SK-N-SH treated with all-trans-retinoic acid at 6 μM for 48 hours (cell line): ENCODE data around the gene SLC22A2.

ENCODE experiments used
- ATAC-seq: fragments of 200-7000 bp; cut with Tn5 transposase; 3 replicates; pipeline ENCODE4 v1.9.1; 2020; ENCODE audit warnings: mild to moderate bottlenecking, moderate library complexity
- ARNTL ChIP-seq: fragments of 450-650 bp; formaldehyde crosslinking; IDR thresholded peaks from 2 replicates; pipeline ENCODE4 v1.5.0; 2020; ENCODE audit warnings: low read depth, mild to moderate bottlenecking, moderate library complexity, borderline replicate concordance
- BACH2 ChIP-seq: fragments of 250-450 bp; sonication (Bioruptor Pico); IDR thresholded peaks from 2 replicates; pipeline ENCODE4 v1.9.0; 2021; ENCODE audit warnings: mild to moderate bottlenecking, borderline replicate concordance
- ESRRG ChIP-seq: fragments of 250-450 bp; sonication (Bioruptor Pico); IDR thresholded peaks from 2 replicates; pipeline ENCODE4 v1.6.1; 2021; ENCODE audit warnings: mild to moderate bottlenecking
- GLIS3 ChIP-seq: fragments of 250-450 bp; sonication (Bioruptor Pico); IDR thresholded peaks from 2 replicates; pipeline ENCODE4 v1.5.0; 2020; ENCODE audit warnings: mild to moderate bottlenecking, moderate library complexity
- OSR1 ChIP-seq: fragments of 250-450 bp; sonication (Bioruptor Pico); IDR thresholded peaks from 2 replicates; pipeline ENCODE4 v1.8.0; 2022; ENCODE audit warnings: moderate library complexity, mild to moderate bottlenecking, inconsistent platforms
- PPARA ChIP-seq: fragments of 250-450 bp; sonication (Bioruptor Pico); IDR thresholded peaks from 2 replicates; pipeline ENCODE4 v1.5.0; 2020; ENCODE audit warnings: mild to moderate bottlenecking, borderline replicate concordance
- RARB ChIP-seq: fragments of 250-450 bp; sonication (Bioruptor Pico); IDR thresholded peaks from 2 replicates; pipeline ENCODE4 v1.8.0; 2021; ENCODE audit warnings: mild to moderate bottlenecking, moderate library complexity
- SNAI2 ChIP-seq: fragments of 250-450 bp; sonication (Bioruptor Pico); IDR thresholded peaks from 2 replicates; pipeline ENCODE4 v1.5.0; 2020; ENCODE audit warnings: mild to moderate bottlenecking, moderate library complexity
- TCF4 ChIP-seq: fragments of 250-450 bp; sonication (Bioruptor Pico); IDR thresholded peaks from 2 replicates; pipeline ENCODE4 v1.8.0; 2021; ENCODE audit warnings: mild to moderate bottlenecking, moderate library complexity, borderline replicate concordance
- TOX ChIP-seq: fragments of 250-450 bp; sonication (Bioruptor Pico); IDR thresholded peaks from 2 replicates; pipeline ENCODE4 v1.8.0; 2021; ENCODE audit warnings: mild to moderate bottlenecking, moderate library complexity, borderline replicate concordance
- ZC3H10 ChIP-seq: fragments of 250-450 bp; sonication (Bioruptor Pico); IDR thresholded peaks from 2 replicates; pipeline ENCODE4 v1.5.1; 2021; ENCODE audit warnings: mild to moderate bottlenecking, moderate library complexity
- ZFP3 ChIP-seq: fragments of 250-450 bp; sonication (Bioruptor Pico); IDR thresholded peaks from 2 replicates; pipeline ENCODE4 v1.5.0; 2020; ENCODE audit warnings: mild to moderate bottlenecking, moderate library complexity
- ZFP30 ChIP-seq: fragments of 450-650 bp; formaldehyde crosslinking; IDR thresholded peaks from 2 replicates; pipeline ENCODE4 v1.5.0; 2022; ENCODE audit warnings: mild to moderate bottlenecking, moderate library complexity
- ZNF565 ChIP-seq: fragments of 450-650 bp; formaldehyde crosslinking; conservative IDR thresholded peaks from 2 replicates; pipeline ENCODE4 v1.5.0; 2020; ENCODE audit warnings: low read depth, mild to moderate bottlenecking, moderate library complexity
- ZNF70 ChIP-seq: fragments of 450-650 bp; formaldehyde crosslinking; IDR thresholded peaks from 2 replicates; pipeline ENCODE4 v1.5.0; 2020; ENCODE audit warnings: mild to moderate bottlenecking, moderate library complexity
- ZNF8 ChIP-seq: fragments of 450-650 bp; formaldehyde crosslinking; IDR thresholded peaks from 2 replicates; pipeline ENCODE4 v1.5.0; 2020; ENCODE audit warnings: mild to moderate bottlenecking, moderate library complexity
- TF ChIP-seq, protein P1 (sequence below): fragments of 250-450 bp; sonication (Bioruptor Pico); IDR thresholded peaks from 2 replicates; pipeline ENCODE4 v1.8.0; 2020; ENCODE audit warnings: mild to moderate bottlenecking, moderate library complexity, borderline replicate concordance
- TF ChIP-seq, protein P2 (sequence below): fragments of 250-450 bp; sonication (Bioruptor Pico); IDR thresholded peaks from 2 replicates; pipeline ENCODE4 v1.8.0; 2021; ENCODE audit warnings: low read depth, mild to moderate bottlenecking, moderate library complexity, borderline replicate concordance
- TF ChIP-seq, protein P3 (sequence below): fragments of 250-450 bp; sonication (Bioruptor Pico); IDR thresholded peaks from 2 replicates; pipeline ENCODE4 v1.5.1; 2021; ENCODE audit warnings: mild to moderate bottlenecking, moderate library complexity
- TF ChIP-seq, protein P4 (sequence below): fragments of 250-450 bp; sonication (Bioruptor Pico); IDR thresholded peaks from 2 replicates; pipeline ENCODE4 v1.5.1; 2020; ENCODE audit warnings: low read depth, mild to moderate bottlenecking, moderate library complexity

The SLC22A2 gene

DNA sequence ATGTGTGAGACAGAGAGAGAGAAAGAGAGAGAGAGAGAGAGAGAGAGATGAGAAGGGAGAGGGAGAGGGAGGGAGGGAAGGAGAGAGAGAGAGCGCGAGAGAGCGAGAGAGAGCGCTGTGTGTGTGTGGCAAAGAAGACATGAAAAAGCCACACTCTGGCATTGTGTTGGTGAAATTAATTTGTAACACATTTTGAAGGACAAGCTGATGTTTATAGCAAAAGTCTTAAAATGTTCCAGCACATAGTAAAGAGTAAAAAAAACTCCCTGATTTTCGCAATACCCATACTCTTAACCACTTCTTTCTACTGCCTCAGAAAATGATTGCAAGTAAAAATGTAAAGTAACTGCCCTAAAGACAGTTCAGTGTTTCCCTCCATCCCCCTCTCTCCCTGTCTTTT is 80.3 kb downstream of the SLC22A2 start:
- no peak for ATAC-seq
- TF ChIP-seq ZNF70 (CRISPR knock-in tag) = no peak
- no peak for TF ChIP-seq PPARA (CRISPR knock-in tag)

DNA sequence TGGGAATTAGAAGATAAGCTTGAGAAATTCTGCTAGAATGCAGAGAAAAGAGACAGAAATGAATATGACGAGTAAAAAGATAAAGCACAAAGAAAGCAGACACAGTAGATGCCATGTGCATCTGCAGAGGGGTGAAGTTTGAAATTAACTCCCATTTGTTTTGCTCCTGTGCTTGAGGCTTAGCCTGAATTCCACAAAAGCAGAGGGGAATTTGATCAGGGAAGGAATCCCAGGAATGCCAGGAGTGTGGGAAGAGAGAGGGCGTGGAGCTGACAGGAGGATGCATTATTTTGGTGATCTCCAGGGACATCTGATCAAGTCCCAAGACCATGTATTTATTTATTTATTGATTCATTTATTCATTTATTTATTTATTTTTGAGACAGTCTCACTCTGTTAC is 81.4 kb downstream of the SLC22A2 start:
- no peak for ATAC-seq
- no peak for TF ChIP-seq ZC3H10
- no peak for TF ChIP-seq TCF4 (CRISPR knock-in tag)
- TF ChIP-seq TOX = no peak
- no peak for TF ChIP-seq OSR1 (CRISPR knock-in tag)
- TF ChIP-seq ESRRG = no peak
- no peak for TF ChIP-seq GLIS3 (CRISPR knock-in tag)
- TF ChIP-seq ZNF565 (CRISPR knock-in tag) = no peak
- TF ChIP-seq ZNF8 (CRISPR knock-in tag) = no peak
- no peak for TF ChIP-seq RARB (CRISPR knock-in tag)
- TF ChIP-seq, protein P1, sequence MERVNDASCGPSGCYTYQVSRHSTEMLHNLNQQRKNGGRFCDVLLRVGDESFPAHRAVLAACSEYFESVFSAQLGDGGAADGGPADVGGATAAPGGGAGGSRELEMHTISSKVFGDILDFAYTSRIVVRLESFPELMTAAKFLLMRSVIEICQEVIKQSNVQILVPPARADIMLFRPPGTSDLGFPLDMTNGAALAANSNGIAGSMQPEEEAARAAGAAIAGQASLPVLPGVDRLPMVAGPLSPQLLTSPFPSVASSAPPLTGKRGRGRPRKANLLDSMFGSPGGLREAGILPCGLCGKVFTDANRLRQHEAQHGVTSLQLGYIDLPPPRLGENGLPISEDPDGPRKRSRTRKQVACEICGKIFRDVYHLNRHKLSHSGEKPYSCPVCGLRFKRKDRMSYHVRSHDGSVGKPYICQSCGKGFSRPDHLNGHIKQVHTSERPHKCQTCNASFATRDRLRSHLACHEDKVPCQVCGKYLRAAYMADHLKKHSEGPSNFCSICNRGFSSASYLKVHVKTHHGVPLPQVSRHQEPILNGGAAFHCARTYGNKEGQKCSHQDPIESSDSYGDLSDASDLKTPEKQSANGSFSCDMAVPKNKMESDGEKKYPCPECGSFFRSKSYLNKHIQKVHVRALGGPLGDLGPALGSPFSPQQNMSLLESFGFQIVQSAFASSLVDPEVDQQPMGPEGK (CRISPR knock-in tag) = no peak
- TF ChIP-seq ARNTL (CRISPR knock-in tag) = no peak
- no peak for TF ChIP-seq PPARA (CRISPR knock-in tag)
- TF ChIP-seq ZFP30 (CRISPR knock-in tag) = no peak
- TF ChIP-seq SNAI2 (CRISPR knock-in tag) = no peak
- TF ChIP-seq, protein P2, sequence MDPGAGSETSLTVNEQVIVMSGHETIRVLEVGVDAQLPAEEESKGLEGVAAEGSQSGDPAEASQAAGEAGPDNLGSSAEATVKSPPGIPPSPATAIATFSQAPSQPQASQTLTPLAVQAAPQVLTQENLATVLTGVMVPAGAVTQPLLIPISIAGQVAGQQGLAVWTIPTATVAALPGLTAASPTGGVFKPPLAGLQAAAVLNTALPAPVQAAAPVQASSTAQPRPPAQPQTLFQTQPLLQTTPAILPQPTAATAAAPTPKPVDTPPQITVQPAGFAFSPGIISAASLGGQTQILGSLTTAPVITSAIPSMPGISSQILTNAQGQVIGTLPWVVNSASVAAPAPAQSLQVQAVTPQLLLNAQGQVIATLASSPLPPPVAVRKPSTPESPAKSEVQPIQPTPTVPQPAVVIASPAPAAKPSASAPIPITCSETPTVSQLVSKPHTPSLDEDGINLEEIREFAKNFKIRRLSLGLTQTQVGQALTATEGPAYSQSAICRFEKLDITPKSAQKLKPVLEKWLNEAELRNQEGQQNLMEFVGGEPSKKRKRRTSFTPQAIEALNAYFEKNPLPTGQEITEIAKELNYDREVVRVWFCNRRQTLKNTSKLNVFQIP = no peak
- no peak for TF ChIP-seq BACH2 (CRISPR knock-in tag)
- TF ChIP-seq, protein P3, sequence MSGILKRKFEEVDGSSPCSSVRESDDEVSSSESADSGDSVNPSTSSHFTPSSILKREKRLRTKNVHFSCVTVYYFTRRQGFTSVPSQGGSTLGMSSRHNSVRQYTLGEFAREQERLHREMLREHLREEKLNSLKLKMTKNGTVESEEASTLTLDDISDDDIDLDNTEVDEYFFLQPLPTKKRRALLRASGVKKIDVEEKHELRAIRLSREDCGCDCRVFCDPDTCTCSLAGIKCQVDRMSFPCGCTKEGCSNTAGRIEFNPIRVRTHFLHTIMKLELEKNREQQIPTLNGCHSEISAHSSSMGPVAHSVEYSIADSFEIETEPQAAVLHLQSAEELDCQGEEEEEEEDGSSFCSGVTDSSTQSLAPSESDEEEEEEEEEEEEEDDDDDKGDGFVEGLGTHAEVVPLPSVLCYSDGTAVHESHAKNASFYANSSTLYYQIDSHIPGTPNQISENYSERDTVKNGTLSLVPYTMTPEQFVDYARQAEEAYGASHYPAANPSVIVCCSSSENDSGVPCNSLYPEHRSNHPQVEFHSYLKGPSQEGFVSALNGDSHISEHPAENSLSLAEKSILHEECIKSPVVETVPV (CRISPR knock-in tag) = no peak
- TF ChIP-seq ZNF70 (CRISPR knock-in tag) = no peak

DNA sequence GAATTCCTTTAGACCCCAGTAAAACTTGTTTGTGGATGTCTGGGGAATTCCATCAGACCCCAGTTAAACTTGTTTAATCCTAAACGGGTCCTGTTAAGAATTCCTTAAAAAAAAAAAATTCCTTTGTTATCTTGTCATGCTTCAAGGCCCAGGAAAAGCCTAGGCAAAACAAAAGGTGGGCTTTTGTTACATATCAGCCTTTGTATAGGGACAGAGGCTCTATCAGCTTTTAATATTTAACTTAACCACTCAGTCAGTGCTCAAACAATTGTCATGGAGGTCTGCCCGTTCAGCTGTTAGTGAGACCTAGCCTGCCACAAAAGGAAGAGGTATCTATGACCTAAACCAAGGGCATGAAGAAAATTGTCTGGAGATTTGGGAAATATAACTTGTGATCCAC is 83.9 kb downstream of the SLC22A2 start:
- TF ChIP-seq GLIS3 (CRISPR knock-in tag) (no peak), TOX (no peak), OSR1 (CRISPR knock-in tag) (no peak), ZNF565 (CRISPR knock-in tag) (no peak), ZFP3 (no peak), ZC3H10 (no peak), PPARA (CRISPR knock-in tag) (no peak), ZNF8 (CRISPR knock-in tag) (no peak), TCF4 (CRISPR knock-in tag) (no peak)
- TF ChIP-seq, protein P4, sequence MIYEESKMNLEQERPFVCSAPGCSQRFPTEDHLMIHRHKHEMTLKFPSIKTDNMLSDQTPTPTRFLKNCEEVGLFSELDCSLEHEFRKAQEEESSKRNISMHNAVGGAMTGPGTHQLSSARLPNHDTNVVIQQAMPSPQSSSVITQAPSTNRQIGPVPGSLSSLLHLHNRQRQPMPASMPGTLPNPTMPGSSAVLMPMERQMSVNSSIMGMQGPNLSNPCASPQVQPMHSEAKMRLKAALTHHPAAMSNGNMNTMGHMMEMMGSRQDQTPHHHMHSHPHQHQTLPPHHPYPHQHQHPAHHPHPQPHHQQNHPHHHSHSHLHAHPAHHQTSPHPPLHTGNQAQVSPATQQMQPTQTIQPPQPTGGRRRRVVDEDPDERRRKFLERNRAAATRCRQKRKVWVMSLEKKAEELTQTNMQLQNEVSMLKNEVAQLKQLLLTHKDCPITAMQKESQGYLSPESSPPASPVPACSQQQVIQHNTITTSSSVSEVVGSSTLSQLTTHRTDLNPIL (CRISPR knock-in tag) = no peak
- TF ChIP-seq, protein P2 = no peak
- no peak for ATAC-seq

DNA sequence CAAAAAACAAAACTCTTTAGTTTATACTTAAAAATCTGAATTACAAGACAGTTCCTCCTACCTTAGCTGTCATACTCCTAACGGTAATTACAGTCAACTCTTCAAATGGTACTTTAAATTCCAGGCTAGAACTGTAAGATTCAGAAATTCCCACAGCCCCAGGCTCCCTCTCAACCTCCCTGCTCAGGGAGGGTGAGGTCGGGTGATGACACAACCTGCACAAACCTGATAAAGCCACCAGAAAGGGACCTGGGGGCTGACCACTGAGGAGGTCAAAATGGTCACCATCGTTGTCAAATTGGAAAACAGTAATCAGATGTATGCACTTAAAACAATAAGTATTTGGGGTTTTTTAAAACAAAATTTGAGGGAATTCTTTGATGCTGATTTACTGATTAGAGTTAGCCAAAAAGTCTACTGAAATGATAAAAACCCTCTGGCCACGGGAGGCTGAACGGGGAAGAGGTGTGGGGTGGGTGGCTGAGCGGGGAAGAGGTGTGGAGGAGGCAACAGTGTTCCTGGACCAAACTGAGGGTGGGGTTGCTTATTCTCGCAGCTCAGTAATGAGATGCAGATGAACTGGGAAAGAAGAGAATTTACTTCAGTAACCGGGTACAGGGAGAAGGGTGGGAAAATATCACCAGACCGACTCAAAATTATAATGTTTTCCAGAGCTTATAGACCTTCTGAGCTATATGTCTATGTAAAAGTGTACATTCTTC is 84.7 kb downstream of the SLC22A2 start:
- no peak for ATAC-seq
- no peak for TF ChIP-seq RARB (CRISPR knock-in tag)
- no peak for TF ChIP-seq TCF4 (CRISPR knock-in tag)
- no peak for TF ChIP-seq GLIS3 (CRISPR knock-in tag)
- no peak for TF ChIP-seq SNAI2 (CRISPR knock-in tag)
- no peak for TF ChIP-seq ZNF8 (CRISPR knock-in tag)
- no peak for TF ChIP-seq ZNF70 (CRISPR knock-in tag)
- TF ChIP-seq, all 23 proteins: peak for 0
